ENCODE data around the gene RABGAP1L. TPM values are rescaled to one million over a fixed set of nuclear protein-coding genes. Genes with fewer than 3 reads are reported as not detected.

Gene RABGAP1L
- polyA plus RNA-seq, 3 donors = 35.2 to 75.3 (median 63.3) TPM

DNA sequence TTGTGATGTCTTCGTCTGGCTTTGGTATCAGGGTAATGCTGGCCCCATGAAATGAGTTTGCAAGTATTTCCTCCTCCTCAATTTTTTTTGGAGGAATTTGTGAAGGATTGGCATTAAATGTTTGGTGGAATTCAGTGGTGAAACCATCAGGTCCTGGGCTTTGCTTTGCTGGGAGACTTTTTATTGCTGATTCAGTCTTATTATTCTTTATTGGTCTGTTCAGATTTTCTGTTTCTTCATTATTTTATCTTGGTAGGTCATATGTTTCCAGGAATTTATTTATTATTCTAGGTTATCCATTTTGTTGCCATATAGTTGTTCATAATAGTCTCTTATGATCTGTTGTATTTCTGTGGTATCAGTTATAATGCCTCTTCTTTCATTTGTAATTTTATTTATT, 126.7 kb downstream of the RABGAP1L start:
- H3K27ac ChIP-seq (ENCODE audit: low read depth in 1 of 2, low read length in 2 of 2) = no peak overlapping the region
- H3K9ac ChIP-seq (ENCODE audit: insufficient read depth, low read length, poor library complexity, severe bottlenecking) = no peak overlapping the region
- no peaks in the 10 kb centered on the region for H3K79me2 ChIP-seq (ENCODE audit: insufficient read depth, low read length)
- peaks cover 11 to 16% of the 10 kb centered on the region in 2 donors for H3K9me3 ChIP-seq (replicated peaks in 1 of 2; ENCODE audit: control insufficient read depth in 1 of 2, insufficient read depth in 1 of 2, low read length in 2 of 2)
- H3K27ac Mint-ChIP-seq = no peak overlapping the region
- no peak overlapping the region for H3K4me3 ChIP-seq (replicated peaks in 1 of 3; ENCODE audit: low read depth in 2 of 3, low read length in 3 of 3)
- H3K27me3 ChIP-seq (ENCODE audit: control insufficient read depth in 2 of 2, insufficient read depth in 2 of 2, low read length in 2 of 2) = no peaks in the 10 kb centered on the region
- H2AFZ ChIP-seq (ENCODE audit: insufficient read depth, low read depth, low read length, poor library complexity, severe bottlenecking) = no peak overlapping the region
- intact Hi-C loops (cut with micrococcal nuclease) = no loop called here
- TF ChIP-seq, protein P1, sequence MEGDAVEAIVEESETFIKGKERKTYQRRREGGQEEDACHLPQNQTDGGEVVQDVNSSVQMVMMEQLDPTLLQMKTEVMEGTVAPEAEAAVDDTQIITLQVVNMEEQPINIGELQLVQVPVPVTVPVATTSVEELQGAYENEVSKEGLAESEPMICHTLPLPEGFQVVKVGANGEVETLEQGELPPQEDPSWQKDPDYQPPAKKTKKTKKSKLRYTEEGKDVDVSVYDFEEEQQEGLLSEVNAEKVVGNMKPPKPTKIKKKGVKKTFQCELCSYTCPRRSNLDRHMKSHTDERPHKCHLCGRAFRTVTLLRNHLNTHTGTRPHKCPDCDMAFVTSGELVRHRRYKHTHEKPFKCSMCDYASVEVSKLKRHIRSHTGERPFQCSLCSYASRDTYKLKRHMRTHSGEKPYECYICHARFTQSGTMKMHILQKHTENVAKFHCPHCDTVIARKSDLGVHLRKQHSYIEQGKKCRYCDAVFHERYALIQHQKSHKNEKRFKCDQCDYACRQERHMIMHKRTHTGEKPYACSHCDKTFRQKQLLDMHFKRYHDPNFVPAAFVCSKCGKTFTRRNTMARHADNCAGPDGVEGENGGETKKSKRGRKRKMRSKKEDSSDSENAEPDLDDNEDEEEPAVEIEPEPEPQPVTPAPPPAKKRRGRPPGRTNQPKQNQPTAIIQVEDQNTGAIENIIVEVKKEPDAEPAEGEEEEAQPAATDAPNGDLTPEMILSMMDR (IDR thresholded peaks at IDR 0.05) = no peak
- H3K9me3 Mint-ChIP-seq = peaks cover 12 to 27% (median 18%) of the 10 kb centered on the region in 7 donors
- no peaks in the 10 kb centered on the region for H4K20me1 ChIP-seq (ENCODE audit: insufficient read depth, low read length)
- no peaks in the 10 kb centered on the region for H3K4me1 ChIP-seq (ENCODE audit: control insufficient read depth in 1 of 2, insufficient read depth in 2 of 2, low read length in 2 of 2)
- H3K4me1 Mint-ChIP-seq = no peaks in the 10 kb centered on the region
- peaks cover 9 to 45% of the 10 kb centered on the region in 2 donors for H3K36me3 ChIP-seq (replicated peaks in 1 of 2; ENCODE audit: control insufficient read depth in 1 of 2, insufficient read depth in 2 of 2, low read length in 2 of 2)
- H3K4me2 ChIP-seq (replicated peaks; ENCODE audit: extremely low read depth, low read length, poor library complexity, severe bottlenecking) = no peak overlapping the region
- peaks cover 63 to 80% of the 10 kb centered on the region in 2 donors for H3K36me3 Mint-ChIP-seq
- no peaks in the 10 kb centered on the region for H3K27me3 Mint-ChIP-seq (ENCODE audit: low read depth in 3 of 3)
- no peak for DNase-seq
- H3K4me3 Mint-ChIP-seq = no peak overlapping the region
- no CpG with 5 or more reads among the region's 1 CpG for WGBS (ENCODE audit: insufficient coverage)

DNA sequence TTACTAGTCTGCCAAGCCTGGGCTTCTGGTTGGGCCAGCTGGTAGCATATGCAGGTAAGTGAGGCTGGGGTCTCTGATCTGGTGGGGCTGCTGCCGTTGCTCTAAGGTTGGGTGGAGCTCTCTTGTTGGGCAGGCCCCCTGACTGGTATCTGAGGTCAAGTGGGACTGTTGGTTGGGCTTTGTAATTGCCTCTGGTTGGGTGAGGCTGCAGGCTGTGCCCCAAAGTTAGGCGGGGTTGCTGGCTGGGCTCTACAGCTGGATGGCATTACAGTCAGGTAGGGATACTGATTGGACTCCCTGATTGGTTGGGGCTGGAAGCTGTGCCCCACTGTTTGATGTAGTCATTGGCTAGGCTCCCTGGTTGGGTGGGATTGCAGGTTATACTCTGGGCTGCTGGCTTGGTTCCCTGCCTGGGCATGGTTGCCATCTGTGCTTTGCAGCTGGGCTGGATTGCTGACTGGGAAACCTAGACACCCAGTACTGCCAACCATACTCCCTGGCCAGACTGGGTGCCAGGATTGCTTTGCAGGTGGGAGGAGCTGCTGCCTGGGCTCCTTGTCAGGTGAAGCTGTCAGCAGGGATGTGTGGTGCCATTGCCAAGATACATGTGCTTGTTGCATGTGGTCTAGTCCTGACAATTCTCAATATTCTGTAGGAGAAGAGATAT, 130.5 kb downstream of the RABGAP1L start:
- no peaks in the 10 kb centered on the region for H3K27me3 Mint-ChIP-seq (ENCODE audit: low read depth in 3 of 3)
- Histone ChIP-seq H3K4me2 (replicated peaks; ENCODE audit: extremely low read depth, low read length, poor library complexity, severe bottlenecking) (no peak overlapping the region), H3K79me2 (ENCODE audit: insufficient read depth, low read length) (no peaks in the 10 kb centered on the region), H3K4me1 (ENCODE audit: control insufficient read depth in 1 of 2, insufficient read depth in 2 of 2, low read length in 2 of 2) (no peaks in the 10 kb centered on the region), H3K9ac (ENCODE audit: insufficient read depth, low read length, poor library complexity, severe bottlenecking) (no peak overlapping the region), H3K27me3 (ENCODE audit: control insufficient read depth in 2 of 2, insufficient read depth in 2 of 2, low read length in 2 of 2) (no peaks in the 10 kb centered on the region), H3K4me3 (replicated peaks in 1 of 3; ENCODE audit: low read depth in 2 of 3, low read length in 3 of 3) (no peak overlapping the region), H3K9me3 (replicated peaks in 1 of 2; ENCODE audit: control insufficient read depth in 1 of 2, insufficient read depth in 1 of 2, low read length in 2 of 2) (peaks cover 11 to 16% of the 10 kb centered on the region in 2 donors), H3K36me3 (replicated peaks in 1 of 2; ENCODE audit: control insufficient read depth in 1 of 2, insufficient read depth in 2 of 2, low read length in 2 of 2) (peaks cover 3 to 38% of the 10 kb centered on the region in 2 donors), H2AFZ (ENCODE audit: insufficient read depth, low read depth, low read length, poor library complexity, severe bottlenecking) (no peak overlapping the region), H4K20me1 (ENCODE audit: insufficient read depth, low read length) (no peaks in the 10 kb centered on the region), H3K27ac (ENCODE audit: low read depth in 1 of 2, low read length in 2 of 2) (no peak overlapping the region)
- TF ChIP-seq, protein P1 (IDR thresholded peaks at IDR 0.05) = no peak
- no peak overlapping the region for H3K27ac Mint-ChIP-seq
- no peak for DNase-seq
- peaks cover 12 to 27% (median 21%) of the 10 kb centered on the region in 7 donors for H3K9me3 Mint-ChIP-seq
- peaks cover 50 to 64% of the 10 kb centered on the region in 2 donors for H3K36me3 Mint-ChIP-seq
- H3K4me1 Mint-ChIP-seq = no peaks in the 10 kb centered on the region
- WGBS (ENCODE audit: insufficient coverage) = 46% methylated on average over 2 of the region's 2 CpGs
- no peak overlapping the region for H3K4me3 Mint-ChIP-seq
- intact Hi-C loops (cut with micrococcal nuclease) = no loop called here

Measured in CD14-positive monocyte (primary cell).